Amniotic epithelial cell (primary cell): ENCODE results near the gene CARMIL3.
"Not testable (repeated sequence)": the region's sequence is repeated elsewhere in the genome, so short reads cannot be mapped to it uniquely, and the experiment has no call there.

ENCODE experiments used
- DNase-seq: peaks from one replicate; pipeline ENCODE4 v3.0.0-alpha.2; 2010; ENCODE audit warnings: low read depth

CARMIL3 gene

GRCh38 chr14:24095271-24096068 is 43.7 kb downstream of the CARMIL3 start:
- peak; percentile 62 for DNase-seq

- no peak for DNase-seq
These were observed 44.9 kb downstream of the CARMIL3 start for GRCh38 chr14:24096545-24097181.

DNA sequence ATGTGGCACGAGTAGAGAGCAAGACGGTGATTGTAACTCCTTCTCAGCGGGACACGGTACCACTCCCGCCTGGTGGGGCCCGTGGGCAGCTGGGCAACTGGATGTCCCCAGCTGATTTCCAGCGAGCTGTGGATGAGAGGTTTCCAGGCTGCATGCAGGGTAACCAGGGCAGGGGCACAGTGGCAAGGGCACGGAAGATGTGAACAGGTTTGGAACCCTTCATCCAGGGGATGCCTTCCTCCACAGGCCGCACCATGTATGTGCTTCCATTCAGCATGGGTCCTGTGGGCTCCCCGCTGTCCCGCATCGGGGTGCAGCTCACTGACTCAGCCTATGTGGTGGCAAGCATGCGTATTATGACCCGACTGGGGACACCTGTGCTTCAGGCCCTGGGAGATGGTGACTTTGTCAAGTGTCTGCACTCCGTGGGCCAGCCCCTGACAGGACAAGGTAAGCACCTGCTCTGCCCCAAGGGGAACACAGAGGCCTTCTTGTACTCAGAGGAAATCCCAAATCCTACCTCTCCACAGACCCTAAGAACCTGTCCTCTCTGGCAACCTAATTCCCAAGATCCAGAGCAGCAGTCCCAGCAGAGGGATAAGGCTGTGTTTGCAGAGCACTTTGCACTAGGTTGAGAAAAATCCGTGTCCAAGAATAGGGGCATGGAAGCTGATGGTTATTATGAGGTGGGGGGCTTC is 46.6 kb downstream of the CARMIL3 start:
- DNase-seq = no peak

- DNase-seq = no peak
These were observed 47.4 kb downstream of the CARMIL3 start for GRCh38 chr14:24098927-24099813.

GRCh38 chr14:24100197-24100981 is 48.6 kb downstream of the CARMIL3 start:
- peak; percentile 21 for DNase-seq

- no peak for DNase-seq
These were observed 49.2 kb downstream of the CARMIL3 start for GRCh38 chr14:24100982-24101494.

DNA sequence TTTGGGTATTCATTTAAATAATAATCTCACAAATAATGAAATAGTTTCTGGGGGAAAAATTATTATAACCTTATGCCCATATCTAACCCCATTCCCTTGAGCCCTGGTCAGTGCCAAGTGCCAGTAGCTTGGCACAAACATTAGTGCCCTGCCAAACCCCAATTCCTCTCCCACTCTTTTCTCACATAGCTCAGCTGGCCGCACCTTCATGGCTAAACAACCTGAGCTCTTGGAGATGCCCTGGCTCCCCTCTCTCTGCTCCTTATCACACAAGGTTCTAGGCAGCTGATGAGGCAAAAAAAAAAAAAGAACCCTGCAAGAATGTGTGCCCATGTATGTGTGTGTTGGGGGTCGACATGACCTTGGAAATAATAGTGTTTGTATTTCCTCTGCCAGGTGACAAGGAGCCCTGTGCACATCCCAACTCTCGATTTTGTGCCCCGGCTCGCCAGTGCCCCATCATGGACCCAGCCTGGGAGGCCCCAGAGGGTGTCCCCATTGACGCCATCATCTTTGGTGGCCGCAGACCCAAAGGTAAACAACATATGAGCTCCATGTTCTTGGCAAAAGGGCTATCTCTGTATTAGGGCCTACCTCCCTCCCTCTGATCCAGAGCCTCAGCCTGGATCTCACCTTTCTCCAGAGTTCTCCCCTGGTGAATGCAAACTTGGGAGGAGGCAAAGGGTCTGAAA is 50.7 kb downstream of the CARMIL3 start:
- no peak for DNase-seq

DNA sequence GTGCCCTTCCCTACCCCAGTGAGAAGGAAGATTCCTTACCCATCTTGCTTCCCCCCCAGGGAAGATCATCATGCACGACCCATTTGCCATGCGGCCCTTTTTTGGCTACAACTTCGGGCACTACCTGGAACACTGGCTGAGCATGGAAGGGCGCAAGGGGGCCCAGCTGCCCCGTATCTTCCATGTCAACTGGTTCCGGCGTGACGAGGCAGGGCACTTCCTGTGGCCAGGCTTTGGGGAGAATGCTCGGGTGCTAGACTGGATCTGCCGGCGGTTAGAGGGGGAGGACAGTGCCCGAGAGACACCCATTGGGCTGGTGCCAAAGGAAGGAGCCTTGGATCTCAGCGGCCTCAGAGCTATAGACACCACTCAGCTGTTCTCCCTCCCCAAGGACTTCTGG is 51.6 kb downstream of the CARMIL3 start:
- DNase-seq = no peak

DNA sequence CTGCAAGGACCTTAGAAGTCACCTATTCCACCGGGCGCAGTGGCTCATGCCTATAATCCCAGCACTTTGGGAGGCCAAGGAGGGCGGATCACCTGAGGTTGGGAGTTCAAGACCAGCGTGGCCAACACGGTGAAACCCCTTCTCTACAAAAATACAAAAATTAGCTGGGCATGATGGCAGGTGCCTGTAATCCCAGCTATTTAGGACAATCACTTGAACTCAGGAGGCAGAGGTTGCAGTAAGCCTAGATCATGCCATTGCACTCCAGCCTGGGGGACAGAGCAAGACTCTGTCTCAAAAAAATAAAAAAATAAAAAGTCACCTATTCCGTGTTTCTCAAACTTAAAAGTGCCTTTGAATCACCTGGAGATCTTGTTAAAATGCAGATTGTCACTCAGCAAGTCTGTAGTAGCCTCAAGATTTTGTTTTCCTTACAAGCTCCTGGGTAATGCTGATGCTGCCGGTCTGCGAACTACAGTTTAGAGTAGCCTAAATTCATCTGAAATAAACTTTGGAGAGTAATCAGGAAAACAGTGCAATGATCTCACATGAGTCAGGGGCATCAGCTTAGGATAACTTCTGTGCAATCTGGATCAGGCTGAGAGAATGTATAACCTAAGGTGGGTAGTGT is 53.9 kb downstream of the CARMIL3 start:
- not testable (repeated sequence) for DNase-seq

DNA sequence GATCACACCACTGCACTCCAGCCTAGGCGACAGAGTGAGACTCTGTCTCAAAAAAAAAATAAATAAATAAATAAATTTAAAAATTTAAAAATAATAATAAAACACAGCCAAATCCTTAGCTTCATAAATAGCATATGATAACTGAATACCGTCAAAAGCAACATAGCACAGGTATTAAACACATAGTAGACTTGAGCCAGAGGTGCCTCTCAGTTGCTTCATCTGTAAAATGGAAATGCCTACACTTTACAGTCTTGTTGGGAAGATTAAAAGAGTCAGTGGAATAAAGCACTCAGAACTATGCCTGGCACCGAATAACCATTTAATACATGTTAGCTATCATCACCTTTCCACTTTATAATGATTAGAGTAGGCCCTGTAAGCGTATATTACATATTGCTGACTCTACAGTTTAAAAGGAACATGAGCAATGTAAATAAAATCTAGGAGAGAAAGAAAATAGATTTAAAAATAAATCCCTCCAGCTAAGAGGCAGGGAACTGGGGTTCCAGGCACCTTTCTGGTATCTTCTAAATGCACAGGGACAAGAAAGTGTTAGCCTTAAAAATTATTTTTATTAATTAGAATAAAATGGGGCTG is 55.0 kb downstream of the CARMIL3 start:
- no peak for DNase-seq

GRCh38 chr14:24108336-24108874 is 56.6 kb downstream of the CARMIL3 start:
- no peak for DNase-seq

GRCh38 chr14:24110060-24110459 is 58.3 kb downstream of the CARMIL3 start:
- DNase-seq = no peak

DNA sequence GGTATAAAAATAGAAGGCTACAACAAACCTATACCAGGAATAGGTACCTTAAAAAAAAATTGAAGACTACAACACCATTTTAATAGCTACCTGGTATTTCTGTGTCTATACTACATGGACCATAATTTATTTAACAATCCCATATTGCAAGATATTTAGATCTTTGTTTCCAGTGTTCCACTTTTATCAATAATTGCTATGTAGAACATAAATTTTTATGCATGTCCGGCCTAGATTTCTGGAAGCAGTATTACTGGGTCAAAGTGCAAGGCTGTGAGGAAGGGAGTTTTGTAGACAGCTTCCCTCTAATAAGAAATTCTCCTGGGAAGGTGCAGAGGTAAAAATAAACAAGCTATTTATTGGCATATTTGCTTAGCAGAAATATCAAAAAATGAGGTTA is 58.7 kb downstream of the CARMIL3 start:
- no peak for DNase-seq

DNA sequence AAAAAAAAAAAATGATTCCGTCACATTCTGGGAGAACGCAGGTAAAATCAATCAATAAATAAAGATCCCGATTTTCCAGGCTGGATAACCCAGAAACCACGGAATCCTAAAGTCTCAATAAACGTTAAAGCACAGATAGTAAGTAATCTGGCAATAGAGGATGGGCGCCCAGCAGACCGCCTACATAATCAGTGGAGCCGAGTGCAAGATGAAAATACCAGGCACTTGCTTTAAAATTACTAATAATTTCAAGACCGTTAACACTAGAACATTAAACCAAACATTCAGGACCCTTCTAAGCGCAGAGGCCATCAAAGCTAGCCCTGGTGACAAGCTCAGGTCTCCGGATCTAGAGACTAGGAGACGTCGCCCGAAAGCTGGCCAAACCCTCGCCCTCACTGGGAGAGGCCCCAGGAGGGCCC is 61.6 kb downstream of the CARMIL3 start:
- no peak for DNase-seq

DNA sequence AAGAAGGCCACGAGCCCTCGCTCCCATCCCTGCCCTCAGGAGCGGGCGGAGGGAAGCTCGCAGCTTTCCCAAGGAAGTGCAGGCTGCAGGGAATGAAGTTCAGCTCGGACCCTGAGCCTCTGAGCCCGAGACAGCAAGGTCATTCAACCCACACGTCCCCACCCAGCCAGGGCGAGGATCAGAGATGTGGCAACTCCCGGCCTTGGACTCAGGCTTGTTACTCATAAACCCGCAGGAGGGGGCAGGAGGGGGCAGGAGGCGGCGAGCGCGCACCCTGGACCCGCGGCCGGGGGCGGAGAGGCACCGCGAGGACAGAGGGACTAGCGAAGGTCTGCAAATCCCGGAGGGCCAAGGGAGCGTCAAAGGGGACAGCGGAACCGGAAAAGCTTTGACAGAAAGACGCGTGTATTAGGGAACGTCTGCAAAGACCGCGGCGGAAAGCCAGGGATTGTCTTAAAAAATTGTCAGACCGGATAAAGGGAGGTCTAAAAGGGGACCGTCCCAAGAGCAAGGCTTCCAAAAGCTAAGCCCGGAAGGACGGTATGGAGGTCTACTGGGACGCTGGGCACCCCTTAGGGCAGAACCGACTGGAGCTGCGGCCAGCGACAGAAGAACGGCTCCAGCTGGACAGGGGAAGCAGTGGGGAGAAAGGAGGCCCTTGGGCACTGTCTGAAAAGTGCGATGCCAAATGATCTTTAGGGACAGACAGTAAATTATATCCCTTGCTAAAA is 62.2 kb downstream of the CARMIL3 start:
- DNase-seq = peak; percentile 92

- DNase-seq = peak; percentile 100
These were observed 63.0 kb downstream of the CARMIL3 start, which contains the start of the genes DCAF11 and NRL for GRCh38 chr14:24114532-24115421. TSS of gene DCAF11 (plus strand) at chr14:24114777. CDS start at chr14:24115595, 818 bp downstream. TSS of gene NRL (minus strand) at chr14:24114949. CDS start at chr14:24082848, 32,101 bp downstream.
